Cardiac fibroblast (primary cell): ENCODE results near the gene TAF9.

Experiments
- DNase-seq, 2 donors: peaks; one replicate each; pipeline versions ENCODE4 v3.0.0 to v3.0.0-alpha.2; 2010; ENCODE audit warnings: low read depth in 2 of 2
- H3K4me3 ChIP-seq, 2 donors: replicated peaks in 1 of 2; 1 replicate in 1 of 2; 2 replicates in 1 of 2; pipeline ENCODE4 v1.5.1; 2011; ENCODE audit warnings: low read depth in 2 of 2, low read length in 2 of 2, mild to moderate bottlenecking in 2 of 2, moderate library complexity in 1 of 2
- TF ChIP-seq, protein P1 (sequence below): IDR thresholded peaks from one replicate; pipeline ENCODE4 v1.5.1; 2011; ENCODE audit warnings: low read depth, mild to moderate bottlenecking, low read length, inconsistent platforms

The TAF9 gene

DNA sequence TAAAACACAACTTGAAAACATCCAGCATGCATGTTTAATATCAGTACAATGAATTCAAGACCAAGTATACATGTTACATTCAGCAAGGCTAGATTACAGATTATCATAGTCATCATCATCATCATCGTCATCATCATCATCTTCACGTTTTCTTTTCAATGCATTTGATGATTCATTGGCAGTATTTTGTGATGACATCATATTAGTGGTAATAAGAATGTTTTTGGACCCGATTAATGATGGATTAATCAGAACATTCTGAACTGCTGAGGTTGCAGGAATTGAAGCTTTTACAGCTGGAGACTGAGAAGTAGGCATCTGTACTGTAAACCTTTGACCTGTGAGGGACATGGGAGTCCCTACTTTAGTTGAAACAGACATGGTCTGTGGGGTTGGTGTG, 4.5 kb downstream of the TAF9 start:
- peak in 1 of 2 donors; percentile 27 for DNase-seq
- no peak overlapping the region for H3K4me3 ChIP-seq
- TF ChIP-seq, protein P1, sequence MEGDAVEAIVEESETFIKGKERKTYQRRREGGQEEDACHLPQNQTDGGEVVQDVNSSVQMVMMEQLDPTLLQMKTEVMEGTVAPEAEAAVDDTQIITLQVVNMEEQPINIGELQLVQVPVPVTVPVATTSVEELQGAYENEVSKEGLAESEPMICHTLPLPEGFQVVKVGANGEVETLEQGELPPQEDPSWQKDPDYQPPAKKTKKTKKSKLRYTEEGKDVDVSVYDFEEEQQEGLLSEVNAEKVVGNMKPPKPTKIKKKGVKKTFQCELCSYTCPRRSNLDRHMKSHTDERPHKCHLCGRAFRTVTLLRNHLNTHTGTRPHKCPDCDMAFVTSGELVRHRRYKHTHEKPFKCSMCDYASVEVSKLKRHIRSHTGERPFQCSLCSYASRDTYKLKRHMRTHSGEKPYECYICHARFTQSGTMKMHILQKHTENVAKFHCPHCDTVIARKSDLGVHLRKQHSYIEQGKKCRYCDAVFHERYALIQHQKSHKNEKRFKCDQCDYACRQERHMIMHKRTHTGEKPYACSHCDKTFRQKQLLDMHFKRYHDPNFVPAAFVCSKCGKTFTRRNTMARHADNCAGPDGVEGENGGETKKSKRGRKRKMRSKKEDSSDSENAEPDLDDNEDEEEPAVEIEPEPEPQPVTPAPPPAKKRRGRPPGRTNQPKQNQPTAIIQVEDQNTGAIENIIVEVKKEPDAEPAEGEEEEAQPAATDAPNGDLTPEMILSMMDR: no peak

DNA sequence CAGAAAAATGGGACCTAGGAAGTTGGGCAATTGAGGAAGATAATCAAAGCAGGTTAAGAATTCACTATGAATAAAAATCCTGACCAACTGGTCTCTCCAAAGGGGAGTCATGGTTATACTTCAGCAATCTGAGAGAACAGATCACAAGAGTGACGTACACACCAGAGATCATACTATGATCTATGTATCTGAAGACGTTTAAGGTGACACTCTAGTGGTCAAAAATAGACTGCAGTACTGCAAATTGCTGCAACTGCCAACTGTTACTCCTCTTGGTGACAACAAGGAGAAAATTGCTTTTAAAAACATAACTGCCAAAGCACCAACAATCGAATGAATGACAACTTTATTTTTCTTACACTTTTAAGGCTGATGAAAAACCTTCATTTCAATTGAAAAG, 4.9 kb downstream of the TAF9 start:
- TF ChIP-seq, protein P1: peak; percentile 52
- peak; percentile 17 to 44 for DNase-seq
- no peak overlapping the region for H3K4me3 ChIP-seq

GRCh38 chr5:69360442-69360841, 8.9 kb downstream of the TAF9 start:
- TF ChIP-seq, protein P1: no peak
- no peak overlapping the region for H3K4me3 ChIP-seq
- no peak for DNase-seq

DNA sequence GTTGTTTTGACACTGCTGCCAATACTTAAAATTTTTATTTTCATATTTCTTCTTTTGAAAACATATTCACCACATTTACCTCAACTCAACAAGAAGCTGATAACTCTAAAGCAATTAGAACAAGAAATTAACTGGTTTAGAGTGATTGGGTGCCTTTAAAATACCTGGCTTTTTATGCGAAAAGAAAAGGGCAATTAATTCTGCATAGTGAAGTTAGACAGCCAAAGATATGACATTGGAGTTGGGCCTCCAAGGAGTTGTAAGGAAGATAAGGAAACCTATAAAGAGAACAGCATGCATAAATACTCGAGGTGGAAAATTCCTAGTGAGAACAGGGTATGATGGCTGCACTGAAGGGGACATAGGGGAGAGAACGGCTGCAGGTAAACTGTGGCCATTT, 9.6 kb downstream of the TAF9 start:
- no peak for DNase-seq
- no peak overlapping the region for H3K4me3 ChIP-seq
- TF ChIP-seq, protein P1: no peak

GRCh38 chr5:69350664-69351063, 18.7 kb downstream of the TAF9 start:
- TF ChIP-seq, protein P1: no peak
- no peak overlapping the region for H3K4me3 ChIP-seq
- no peak for DNase-seq

- H3K4me3 ChIP-seq: no peak overlapping the region
- TF ChIP-seq, protein P1: no peak
- no peak for DNase-seq
Observed at GRCh38 chr5:69343083-69343482, 26.2 kb downstream of the TAF9 start.

DNA sequence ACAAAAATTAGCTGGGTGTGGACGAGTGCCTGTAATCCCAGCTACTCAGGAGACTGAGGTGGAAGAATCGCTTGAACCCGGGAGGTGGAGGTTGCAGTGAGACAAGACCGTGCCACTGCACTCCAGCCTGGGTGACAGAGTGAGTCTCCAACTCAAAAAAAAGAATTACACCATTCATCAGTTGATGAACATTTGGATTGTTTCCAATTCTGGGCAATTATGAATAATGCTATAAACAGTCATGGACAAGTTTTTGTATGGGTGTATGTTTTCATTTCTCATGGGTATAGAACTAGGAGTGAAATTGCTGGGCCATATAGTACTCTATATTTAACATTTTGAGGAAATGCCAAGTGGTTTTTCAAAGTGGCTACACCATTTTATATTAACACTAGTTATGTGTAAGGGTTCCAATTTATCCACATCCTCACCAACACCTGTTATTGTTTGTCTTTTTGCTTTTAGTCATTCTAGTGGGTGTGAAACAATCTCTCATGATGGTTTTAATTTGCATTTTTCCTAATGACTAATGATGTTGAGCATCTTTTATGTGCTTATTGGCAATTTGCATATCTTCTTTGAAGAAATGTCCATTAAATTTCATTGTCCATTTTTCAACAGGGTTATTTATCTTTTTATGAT, 27.7 kb downstream of the TAF9 start:
- TF ChIP-seq, protein P1: no peak
- peak in 1 of 2 donors; percentile 46 for DNase-seq
- no peak overlapping the region for H3K4me3 ChIP-seq
